CD4-positive, alpha-beta T cell treated with Interleukin-15 for 1 hour (primary cell): Measurements from ENCODE around the gene SLC24A3.

ENCODE experiments used
- DNase-seq: peaks from one replicate; pipeline ENCODE4 v3.0.0-alpha.2; 2020

Gene SLC24A3

GRCh38 chr20:19431906-19432305 is 219.5 kb downstream of the SLC24A3 start:
- no peak for DNase-seq

GRCh38 chr20:19433371-19434350 is 221.2 kb downstream of the SLC24A3 start:
- DNase-seq: no peak

GRCh38 chr20:19435316-19435715 is 222.9 kb downstream of the SLC24A3 start:
- no peak for DNase-seq

- no peak for DNase-seq
These were observed 223.4 kb downstream of the SLC24A3 start for GRCh38 chr20:19435821-19436220.

- DNase-seq: no peak
These were observed 226.0 kb downstream of the SLC24A3 start for GRCh38 chr20:19438488-19438887.

GRCh38 chr20:19440660-19441527 is 228.5 kb downstream of the SLC24A3 start:
- no peak for DNase-seq

GRCh38 chr20:19446246-19446645 is 233.8 kb downstream of the SLC24A3 start:
- no peak for DNase-seq

GRCh38 chr20:19448632-19449031 is 236.2 kb downstream of the SLC24A3 start:
- no peak for DNase-seq

GRCh38 chr20:19449051-19449450 is 236.6 kb downstream of the SLC24A3 start:
- no peak for DNase-seq

GRCh38 chr20:19451231-19451922 is 238.9 kb downstream of the SLC24A3 start:
- no peak for DNase-seq

- DNase-seq: no peak
These were observed 239.5 kb downstream of the SLC24A3 start for GRCh38 chr20:19451923-19452295.

GRCh38 chr20:19453410-19453809 is 241.0 kb downstream of the SLC24A3 start:
- DNase-seq: no peak

- no peak for DNase-seq
These were observed 241.4 kb downstream of the SLC24A3 start for GRCh38 chr20:19453862-19454261.

GRCh38 chr20:19456595-19457395 is 244.4 kb downstream of the SLC24A3 start:
- DNase-seq: no peak

GRCh38 chr20:19457611-19458010 is 245.2 kb downstream of the SLC24A3 start:
- no peak for DNase-seq

- no peak for DNase-seq
These were observed 247.9 kb downstream of the SLC24A3 start for GRCh38 chr20:19460386-19460785.

GRCh38 chr20:19462491-19462890 is 250.0 kb downstream of the SLC24A3 start:
- no peak for DNase-seq

- DNase-seq: no peak
These were observed 251.2 kb downstream of the SLC24A3 start for GRCh38 chr20:19463597-19463996.

GRCh38 chr20:19465536-19465935 is 253.1 kb downstream of the SLC24A3 start:
- DNase-seq: no peak

GRCh38 chr20:19466206-19466928 is 253.9 kb downstream of the SLC24A3 start:
- no peak for DNase-seq

GRCh38 chr20:19473216-19473921 is 260.9 kb downstream of the SLC24A3 start:
- DNase-seq: no peak
